GM06990 (cell line): ENCODE data around the gene PTGER2.
A peak's percentile ranks its signal among the peaks of the same experiment; 100 is the strongest.

ENCODE experiments used
- DNase-seq: peaks from one replicate; pipeline ENCODE4 v3.0.0-alpha.2; 2011; ENCODE audit not compliant: insufficient read length; ENCODE audit errors: extremely low read depth
- H3K27me3 ChIP-seq: replicated peaks from 2 replicates; pipeline ENCODE4 v1.6.0; 2011; ENCODE audit warnings: low read length; ENCODE audit not compliant: control insufficient read depth, insufficient read depth
- H3K36me3 ChIP-seq: 2 replicates; pipeline ENCODE4 v1.5.1; 2011; ENCODE audit warnings: low read length; ENCODE audit not compliant: control insufficient read depth, insufficient read depth
- H3K4me3 ChIP-seq: replicated peaks from 2 replicates; pipeline ENCODE4 v1.5.1; 2011; ENCODE audit warnings: low read depth, mild to moderate bottlenecking, control low read depth, low read length
- CTCF ChIP-seq: IDR thresholded peaks from 2 replicates; pipeline ENCODE4 v1.5.1; 2011; ENCODE audit warnings: low read length, control low read depth, mild to moderate bottlenecking, inconsistent platforms; ENCODE audit not compliant: insufficient read depth, poor library complexity, severe bottlenecking

The PTGER2 gene

DNA sequence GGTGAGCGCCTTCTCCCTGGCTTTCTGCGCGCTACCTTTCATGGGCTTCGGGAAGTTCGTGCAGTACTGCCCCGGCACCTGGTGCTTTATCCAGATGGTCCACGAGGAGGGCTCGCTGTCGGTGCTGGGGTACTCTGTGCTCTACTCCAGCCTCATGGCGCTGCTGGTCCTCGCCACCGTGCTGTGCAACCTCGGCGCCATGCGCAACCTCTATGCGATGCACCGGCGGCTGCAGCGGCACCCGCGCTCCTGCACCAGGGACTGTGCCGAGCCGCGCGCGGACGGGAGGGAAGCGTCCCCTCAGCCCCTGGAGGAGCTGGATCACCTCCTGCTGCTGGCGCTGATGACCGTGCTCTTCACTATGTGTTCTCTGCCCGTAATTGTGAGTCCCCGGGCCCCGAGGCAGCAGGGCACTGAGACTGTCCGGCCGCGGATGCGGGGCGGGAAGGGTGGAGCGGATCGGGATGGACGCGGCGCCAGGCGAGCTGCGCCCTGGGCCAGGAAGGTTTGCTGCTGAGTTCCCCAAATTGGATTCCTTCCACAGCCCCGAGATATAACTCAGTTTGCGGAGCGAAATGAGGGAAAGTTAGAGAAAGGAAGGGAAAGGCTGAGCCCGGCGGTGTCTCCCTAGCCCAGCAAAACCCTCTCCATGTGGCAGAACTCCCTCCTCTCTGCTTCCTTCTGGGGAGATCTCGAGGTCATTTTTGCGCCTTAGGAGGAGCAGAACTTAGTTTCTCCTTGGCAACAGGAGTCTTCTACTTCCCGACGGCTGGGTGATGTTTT, 45.6 kb upstream of the PTGER2 start:
- DNase-seq, result peak; percentile 25
- Histone ChIP-seq H3K27me3 (0 out of 2 replicates have a peak, but pooled peaks cover 2% of the 10 kb centered on the region), H3K36me3 (no peaks in the 10 kb centered on the region), H3K4me3 (no peak overlapping the region)
- no peak for TF ChIP-seq CTCF

DNA sequence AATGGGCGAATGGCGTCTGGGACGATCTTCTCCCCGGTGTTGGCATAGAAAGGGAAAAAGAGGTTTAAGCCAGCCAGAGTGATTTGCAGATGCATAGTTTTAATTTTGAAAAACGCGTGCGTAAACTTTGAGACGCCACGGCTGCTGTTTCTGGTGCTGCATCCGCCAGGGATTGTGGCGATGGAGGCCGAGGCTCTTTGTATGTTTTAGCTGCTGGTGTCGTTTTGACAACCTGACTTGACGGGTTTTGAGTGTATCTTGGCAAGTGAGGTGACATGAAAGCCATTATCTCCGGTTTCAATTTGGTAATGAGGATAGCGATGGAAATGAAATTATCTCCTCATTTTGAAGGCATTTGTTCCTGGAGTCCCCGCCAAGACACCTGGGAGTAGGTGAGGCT, 45.0 kb upstream of the PTGER2 start:
- no peak for DNase-seq
- no peaks in the 10 kb centered on the region for H3K36me3 ChIP-seq
- H3K4me3 ChIP-seq, result no peak overlapping the region
- H3K27me3 ChIP-seq, result 0 out of 2 replicates have a peak, but pooled peaks cover 2% of the 10 kb centered on the region
- no peak for TF ChIP-seq CTCF

DNA sequence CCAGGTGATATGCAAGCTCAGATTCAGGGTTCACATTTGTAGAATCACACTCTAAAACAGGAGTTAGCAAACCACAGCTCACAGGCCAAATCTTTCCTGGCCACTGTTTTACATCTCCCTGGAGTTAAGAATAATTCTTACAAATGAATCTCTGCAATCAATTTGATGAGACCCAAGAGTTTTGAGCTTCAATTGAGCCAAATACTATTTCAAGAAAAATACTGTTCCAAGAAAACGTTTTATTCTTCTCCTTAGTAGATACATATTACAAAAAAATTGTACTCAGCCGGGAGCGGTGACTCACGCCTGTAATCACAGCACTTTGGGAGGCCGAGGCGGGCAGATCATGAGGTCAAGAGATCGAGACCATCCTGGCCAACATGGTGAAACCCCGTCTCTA, 44.1 kb upstream of the PTGER2 start:
- DNase-seq, result no peak
- Histone ChIP-seq H3K4me3 (no peak overlapping the region), H3K27me3 (peaks cover 2% of the 10 kb centered on the region; the same call in 1 of the 2 replicates), H3K36me3 (no peaks in the 10 kb centered on the region)
- TF ChIP-seq CTCF, result no peak

- no peaks in the 10 kb centered on the region for H3K36me3 ChIP-seq
- peaks cover 2% of the 10 kb centered on the region; the same call in 1 of the 2 replicates for H3K27me3 ChIP-seq
- H3K4me3 ChIP-seq, result no peak overlapping the region
- TF ChIP-seq CTCF, result no peak
- no peak for DNase-seq
These were observed 42.6 kb upstream of the PTGER2 start for GRCh38 chr14:52271538-52271937.

- H3K4me3 ChIP-seq, result no peak overlapping the region
- DNase-seq, result peak; percentile 7
- TF ChIP-seq CTCF, result peak; percentile 60
- H3K36me3 ChIP-seq, result no peaks in the 10 kb centered on the region
- peaks cover 2% of the 10 kb centered on the region; the same call in 1 of the 2 replicates for H3K27me3 ChIP-seq
These were observed 41.7 kb upstream of the PTGER2 start for GRCh38 chr14:52272375-52272774.
